HPDE6-E6E7 (cell line): ENCODE results near the gene CWC27.
"Not testable (repeated sequence)": the region's sequence is repeated elsewhere in the genome, so short reads cannot be mapped to it uniquely, and the experiment has no call there.

Experiments
- DNase-seq: peaks from one replicate; pipeline ENCODE4 v3.0.0; 2011; ENCODE audit warnings: missing footprints; ENCODE audit errors: extremely low spot score

CWC27 gene

DNA sequence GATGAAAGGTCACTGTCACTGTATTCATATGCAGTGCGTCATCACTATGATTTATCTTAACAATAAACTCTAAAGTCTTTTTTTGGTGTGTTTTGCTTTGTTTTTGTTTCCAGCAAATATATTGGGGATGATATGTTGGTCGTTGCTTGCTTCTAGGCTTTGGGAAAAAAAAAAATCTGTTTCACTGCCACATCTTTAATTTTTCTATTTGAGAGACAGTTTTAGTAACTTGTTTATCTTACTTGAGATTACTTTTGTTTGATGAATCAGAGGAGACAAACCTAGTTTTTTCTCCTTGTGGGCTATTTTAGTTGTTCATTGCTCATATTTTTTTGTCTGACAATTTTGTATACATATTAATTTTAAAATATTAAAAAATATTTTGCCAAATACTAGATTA, 19.4 kb downstream of the CWC27 start:
- DNase-seq = no peak

- no peak for DNase-seq
Observed at GRCh38 chr5:64789457-64789856, 20.7 kb downstream of the CWC27 start.

DNA sequence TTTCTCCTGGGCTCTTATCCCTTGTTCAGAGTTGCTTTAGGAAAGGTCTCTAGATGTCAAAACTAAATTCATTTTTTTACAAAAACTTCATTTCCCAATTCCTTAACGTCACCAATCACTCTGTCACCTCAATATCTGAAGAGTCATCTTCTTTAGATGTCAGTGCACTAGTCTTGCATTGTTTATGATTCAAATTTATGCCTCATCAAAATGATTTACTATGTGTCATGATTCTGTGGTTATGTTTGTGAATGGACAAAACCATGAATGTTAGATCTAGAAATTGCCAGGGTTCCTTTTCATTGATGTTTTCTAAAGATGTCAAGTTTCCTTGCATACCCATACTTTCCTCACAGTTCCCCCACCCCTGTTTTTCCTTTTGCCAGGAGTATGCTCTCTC, 21.5 kb downstream of the CWC27 start:
- no peak for DNase-seq

DNA sequence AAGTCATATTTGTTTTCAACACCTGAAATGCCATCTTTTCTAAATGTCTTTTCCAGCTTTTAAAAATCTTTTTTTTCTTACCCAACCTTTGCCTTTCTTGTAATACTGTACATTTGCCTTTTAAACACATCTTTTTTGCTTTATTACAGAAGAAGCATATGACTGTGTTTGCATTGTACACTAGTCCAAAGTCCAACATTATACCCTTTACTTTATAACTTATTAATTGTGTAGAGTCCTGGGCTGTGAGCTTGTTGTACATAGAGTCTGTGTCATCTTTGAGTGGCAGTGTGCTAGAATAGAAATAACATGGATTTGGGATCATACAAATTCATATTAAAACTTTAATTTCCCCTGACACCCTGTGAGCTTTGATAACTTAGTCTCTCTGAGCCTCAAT, 23.7 kb downstream of the CWC27 start:
- DNase-seq = no peak

GRCh38 chr5:64794053-64794770, 25.5 kb downstream of the CWC27 start:
- DNase-seq = no peak

DNA sequence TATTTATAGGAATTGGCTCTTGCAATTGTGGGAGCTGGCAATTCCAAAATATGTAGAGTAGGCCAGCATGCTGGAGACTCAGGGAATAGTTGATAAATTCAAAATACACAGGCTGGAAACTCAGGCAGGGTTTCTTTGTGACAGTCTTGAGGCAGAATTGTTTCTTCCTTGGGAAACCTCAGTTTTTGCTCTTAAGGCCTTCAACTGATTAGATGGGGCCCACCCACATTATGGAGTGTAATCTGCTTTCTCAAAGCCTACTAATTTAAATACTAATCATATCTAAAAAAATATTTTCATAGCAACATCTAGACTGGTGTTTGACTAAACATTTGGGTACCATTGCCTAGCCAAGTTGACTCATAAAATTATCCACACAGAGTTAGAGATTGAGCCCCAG, 27.6 kb downstream of the CWC27 start:
- DNase-seq = no peak

DNA sequence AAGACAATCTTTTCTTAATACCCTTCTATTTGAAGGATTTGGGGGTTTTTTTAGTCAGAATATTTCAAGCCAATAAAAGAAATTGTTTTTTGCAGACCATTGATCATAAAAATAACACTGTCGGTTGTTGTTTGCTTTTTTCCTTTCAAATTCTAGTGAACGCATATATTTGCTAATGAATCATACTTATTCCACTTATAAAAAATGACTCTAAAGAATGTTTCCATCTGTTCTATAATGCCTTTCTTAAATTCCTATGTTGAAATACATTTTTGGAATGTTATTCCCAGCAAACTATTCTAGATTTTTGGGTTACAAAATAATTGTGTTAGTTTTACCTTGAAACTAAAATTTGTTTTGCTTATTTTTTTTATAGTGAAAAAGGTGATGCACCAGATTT, 32.2 kb downstream of the CWC27 start:
- no peak for DNase-seq

DNA sequence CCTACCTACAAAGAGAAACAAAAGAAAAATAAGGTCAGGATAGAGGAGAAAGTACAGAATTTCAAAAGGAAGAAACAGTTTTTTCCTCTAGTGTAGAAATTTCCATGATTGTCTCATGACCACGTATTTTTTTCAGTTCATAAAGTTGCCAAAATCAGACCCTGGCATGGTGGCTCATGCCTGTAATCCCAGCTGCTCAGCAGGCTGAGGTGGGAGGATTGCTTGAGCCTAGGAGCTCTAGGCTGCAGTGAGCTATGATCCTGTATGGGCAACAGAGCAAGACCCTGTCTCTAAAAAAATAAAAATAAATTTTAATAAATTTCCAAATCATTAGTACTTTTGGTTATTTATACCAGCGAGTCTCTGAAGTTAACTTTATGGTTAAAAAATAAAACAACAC, 37.8 kb downstream of the CWC27 start:
- DNase-seq = no peak

DNA sequence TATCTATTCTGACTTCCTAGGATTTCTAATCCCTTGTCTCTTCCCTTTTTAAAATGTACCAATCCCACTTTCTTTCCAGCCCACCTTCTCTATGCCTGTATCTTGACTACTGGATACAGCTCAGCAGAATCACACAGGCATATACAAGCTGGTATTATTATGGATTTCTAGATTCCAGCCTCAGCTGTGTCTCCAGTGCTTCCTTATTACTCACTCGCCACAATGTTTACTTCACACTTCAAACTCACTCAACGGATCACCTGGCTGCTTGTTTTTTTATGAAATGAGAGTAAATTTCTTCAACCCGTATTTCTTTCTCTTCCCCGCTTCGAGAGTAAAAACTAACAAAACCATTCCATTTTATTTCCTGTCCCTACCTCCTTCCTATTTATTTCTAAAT, 38.8 kb downstream of the CWC27 start:
- peak; percentile 3 for DNase-seq

GRCh38 chr5:64811050-64811640, 42.4 kb downstream of the CWC27 start:
- peak; percentile 7 for DNase-seq

- DNase-seq = no peak
Observed at GRCh38 chr5:64814073-64814472, 45.3 kb downstream of the CWC27 start.

DNA sequence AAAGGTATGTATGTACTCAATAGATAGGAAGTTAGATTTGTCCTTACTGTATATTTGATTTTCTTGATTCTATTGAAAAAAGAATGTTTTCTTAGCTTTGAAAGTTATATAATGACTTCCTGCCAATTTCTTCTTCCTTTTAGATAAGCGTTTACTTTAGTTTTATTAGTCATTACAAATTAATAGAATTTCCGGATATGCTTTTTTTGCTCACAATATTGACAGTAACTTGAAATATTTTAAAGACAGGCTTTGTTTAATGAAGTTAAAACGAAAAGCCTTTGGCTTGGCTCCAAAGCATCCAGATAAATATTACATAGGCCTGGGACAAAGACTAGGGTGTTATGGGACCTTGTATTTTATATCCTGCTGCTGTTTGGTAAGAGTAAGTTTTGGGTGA, 49.5 kb downstream of the CWC27 start:
- DNase-seq = no peak

DNA sequence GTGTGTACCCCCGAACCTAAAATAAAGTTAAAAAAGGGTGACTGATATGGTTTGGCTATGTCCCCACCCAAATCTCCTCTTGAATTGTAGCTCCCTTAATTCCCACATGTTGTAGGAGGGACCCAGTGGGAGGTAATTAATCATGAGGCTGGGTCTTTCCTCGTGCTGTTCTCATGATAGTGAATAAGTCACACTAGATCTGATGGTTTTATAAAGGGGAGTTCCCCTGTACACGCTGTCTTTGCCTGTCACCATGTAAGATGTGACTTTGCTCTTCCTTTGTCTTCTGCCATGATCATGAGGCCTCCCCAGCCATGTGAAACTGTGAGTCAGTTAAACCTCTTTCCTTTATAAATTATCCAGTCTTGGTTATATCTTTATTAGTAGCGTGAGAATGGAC, 50.6 kb downstream of the CWC27 start:
- not testable (repeated sequence) for DNase-seq

DNA sequence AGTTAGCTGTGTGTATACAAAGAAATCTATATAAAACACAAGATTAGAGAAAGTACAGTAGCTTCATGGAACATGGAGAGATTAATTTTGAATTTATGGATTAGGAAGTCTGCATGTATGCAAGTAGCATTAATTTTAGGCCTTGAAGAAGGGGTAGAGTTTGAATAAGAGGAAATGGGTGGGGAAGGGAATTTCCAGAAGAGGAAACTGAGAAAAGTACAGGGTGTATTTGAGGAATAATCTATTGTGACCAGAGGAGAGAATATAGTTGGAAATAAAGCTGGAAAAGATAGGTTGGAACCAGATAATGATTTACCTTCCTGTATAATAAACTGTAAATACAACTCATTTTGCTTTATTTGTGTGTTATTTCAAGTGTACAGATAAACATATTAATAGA, 53.6 kb downstream of the CWC27 start:
- no peak for DNase-seq

DNA sequence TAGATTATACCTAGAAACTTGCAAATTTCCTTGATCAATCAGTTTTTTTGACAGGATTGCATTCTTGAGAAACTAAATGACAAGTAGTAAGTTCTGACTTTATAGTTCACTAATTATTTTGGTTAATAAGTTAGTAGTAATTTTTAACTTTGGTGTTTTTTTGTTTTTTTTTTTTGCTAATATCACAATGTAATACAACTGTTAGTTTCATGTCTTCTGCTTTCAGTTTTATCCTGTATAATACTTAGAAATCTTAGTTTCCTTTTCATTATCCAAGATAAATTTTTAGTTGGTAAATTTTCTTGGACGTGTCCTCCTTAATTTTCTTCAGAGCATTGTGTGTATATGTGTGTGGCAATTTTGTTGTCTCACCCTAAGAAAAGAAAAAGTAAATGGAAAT, 57.8 kb downstream of the CWC27 start:
- no peak for DNase-seq

DNA sequence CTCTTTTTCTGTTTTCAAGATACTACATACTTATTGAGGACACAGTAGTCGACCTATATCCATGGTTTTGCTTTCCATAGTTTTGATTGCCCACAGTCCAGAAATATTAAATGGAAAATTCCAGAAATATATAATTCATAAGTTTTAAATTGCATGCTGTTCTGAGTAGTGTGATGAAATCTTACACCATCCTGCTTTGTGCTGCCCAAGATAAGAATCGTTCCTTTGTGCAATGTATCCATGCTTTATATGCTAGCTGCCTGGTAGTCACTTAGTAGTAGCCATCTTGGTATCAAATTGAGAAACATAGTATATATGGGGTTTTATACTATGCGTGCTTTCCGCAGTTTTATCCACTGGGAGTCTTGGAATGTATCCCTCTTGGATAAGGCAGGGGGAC, 59.0 kb downstream of the CWC27 start:
- no peak for DNase-seq

- DNase-seq = not testable (repeated sequence)
Observed at GRCh38 chr5:64830650-64831049, 61.9 kb downstream of the CWC27 start.

DNA sequence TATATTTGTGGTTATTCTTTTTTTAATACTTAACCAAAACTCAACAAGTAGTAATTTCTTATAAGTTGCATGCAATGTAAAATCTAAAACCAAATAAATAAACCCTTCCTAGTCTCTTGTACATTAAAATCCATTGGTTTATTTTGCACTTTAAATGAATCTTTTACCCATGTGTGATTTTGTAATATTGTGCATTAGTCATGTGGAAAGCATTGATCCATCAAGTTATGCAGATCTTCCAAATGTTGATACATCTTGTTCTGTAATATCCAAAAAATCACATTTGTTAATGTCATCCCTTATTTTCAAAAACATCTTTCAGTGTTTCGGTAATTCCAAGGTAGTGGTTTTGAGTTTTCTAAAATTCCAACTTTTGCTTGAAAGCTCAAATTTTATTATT, 63.3 kb downstream of the CWC27 start:
- DNase-seq = no peak

GRCh38 chr5:64834037-64834436, 65.3 kb downstream of the CWC27 start:
- no peak for DNase-seq

DNA sequence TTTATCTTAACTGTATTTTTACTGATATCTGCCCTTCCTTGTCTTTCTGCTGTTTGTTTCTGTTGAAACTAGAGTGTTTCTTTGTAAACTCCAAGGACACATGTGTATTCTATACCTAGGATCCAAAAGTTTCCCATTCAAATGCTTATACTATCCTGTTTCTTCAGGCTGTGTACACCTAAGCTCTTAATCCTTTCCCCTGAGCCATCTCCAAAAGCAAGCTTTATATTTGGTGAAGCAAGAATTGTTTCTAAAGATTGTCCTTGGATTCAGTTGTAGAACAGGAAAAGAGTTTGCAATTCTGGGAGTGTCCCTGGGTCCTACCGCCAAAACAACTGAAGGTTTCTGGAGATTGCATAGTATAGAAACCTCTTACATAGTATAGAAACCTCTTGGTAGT, 65.9 kb downstream of the CWC27 start:
- no peak for DNase-seq

- no peak for DNase-seq
Observed at GRCh38 chr5:64835266-64835665, 66.5 kb downstream of the CWC27 start.

GRCh38 chr5:64836190-64836755, 67.5 kb downstream of the CWC27 start:
- DNase-seq = no peak

- DNase-seq = no peak
Observed at GRCh38 chr5:64836786-64837185, 68.1 kb downstream of the CWC27 start.

DNA sequence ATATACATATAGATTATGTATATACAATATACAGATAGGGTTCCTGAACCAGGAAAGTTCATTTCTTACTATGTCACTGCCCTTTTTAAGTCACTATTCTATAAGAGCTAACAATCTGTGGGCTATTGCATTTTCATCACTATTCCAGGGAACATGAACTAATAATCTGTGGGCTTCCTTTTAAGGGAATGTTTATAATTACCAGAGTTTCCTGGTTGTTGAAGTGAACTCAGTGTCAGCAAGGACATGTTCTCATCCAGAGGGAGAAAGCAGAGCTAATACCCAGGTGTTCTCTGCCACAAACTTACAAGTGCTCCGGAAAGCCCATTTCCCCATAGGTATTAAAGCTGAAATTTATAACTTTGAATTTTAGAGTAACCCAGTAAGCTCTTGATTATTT, 69.6 kb downstream of the CWC27 start:
- DNase-seq = no peak
